Keratinocyte (primary cell): ENCODE measurements around the gene LAMA2.

Experiments
- EZH2 ChIP-seq: IDR thresholded peaks from one replicate; pipeline ENCODE4 v1.6.1; 2012; ENCODE audit warnings: inconsistent platforms, mild to moderate bottlenecking, low read length, moderate library complexity
- TF ChIP-seq, protein P1 (sequence below), 3 experiments: IDR thresholded peaks in 1 of 3; conservative IDR thresholded peaks in 1 of 3; optimal IDR thresholded peaks in 1 of 3; 2 replicates in 2 of 3; 3 replicates in 1 of 3; pipeline versions ENCODE3 to v1.5.1; 2011; ENCODE audit warnings: low read length in 3 of 3, mild to moderate bottlenecking in 3 of 3, moderate library complexity in 2 of 3, control low read depth in 1 of 3, inconsistent platforms in 1 of 3; ENCODE audit not compliant: insufficient read depth in 2 of 3; ENCODE audit errors: extremely low read depth in 1 of 3

DNA sequence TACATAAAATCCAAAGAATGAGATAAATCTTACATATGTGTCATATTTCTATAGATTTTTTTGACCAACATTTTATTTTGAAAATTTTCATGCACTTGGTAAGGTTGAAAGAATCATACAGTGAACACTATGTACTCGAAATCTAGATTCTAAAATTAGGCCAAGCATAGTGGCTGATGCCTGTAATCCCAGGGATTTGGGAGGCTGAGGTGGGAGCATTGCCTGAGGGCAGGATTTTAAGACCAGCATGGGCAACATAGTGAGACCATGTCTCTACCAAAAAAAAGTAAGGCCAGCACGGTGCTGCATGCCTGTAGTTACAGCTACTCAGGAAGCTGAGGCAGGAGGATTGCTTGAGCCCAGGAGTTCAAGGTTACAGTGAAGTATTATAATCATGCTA lies 158.6 kb downstream of the LAMA2 start:
- TF ChIP-seq, protein P1, sequence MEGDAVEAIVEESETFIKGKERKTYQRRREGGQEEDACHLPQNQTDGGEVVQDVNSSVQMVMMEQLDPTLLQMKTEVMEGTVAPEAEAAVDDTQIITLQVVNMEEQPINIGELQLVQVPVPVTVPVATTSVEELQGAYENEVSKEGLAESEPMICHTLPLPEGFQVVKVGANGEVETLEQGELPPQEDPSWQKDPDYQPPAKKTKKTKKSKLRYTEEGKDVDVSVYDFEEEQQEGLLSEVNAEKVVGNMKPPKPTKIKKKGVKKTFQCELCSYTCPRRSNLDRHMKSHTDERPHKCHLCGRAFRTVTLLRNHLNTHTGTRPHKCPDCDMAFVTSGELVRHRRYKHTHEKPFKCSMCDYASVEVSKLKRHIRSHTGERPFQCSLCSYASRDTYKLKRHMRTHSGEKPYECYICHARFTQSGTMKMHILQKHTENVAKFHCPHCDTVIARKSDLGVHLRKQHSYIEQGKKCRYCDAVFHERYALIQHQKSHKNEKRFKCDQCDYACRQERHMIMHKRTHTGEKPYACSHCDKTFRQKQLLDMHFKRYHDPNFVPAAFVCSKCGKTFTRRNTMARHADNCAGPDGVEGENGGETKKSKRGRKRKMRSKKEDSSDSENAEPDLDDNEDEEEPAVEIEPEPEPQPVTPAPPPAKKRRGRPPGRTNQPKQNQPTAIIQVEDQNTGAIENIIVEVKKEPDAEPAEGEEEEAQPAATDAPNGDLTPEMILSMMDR (optimal IDR thresholded peaks at IDR 0.05 in 1 of 3, IDR thresholded peaks at IDR 0.05 in 1 of 3, conservative IDR thresholded peaks at IDR 0.05 in 1 of 3; ENCODE audit: extremely low read depth in 1 of 3, insufficient read depth in 2 of 3, low read length in 3 of 3) = no peak
- no peak for TF ChIP-seq EZH2
